ENCODE data around the gene SERTM2. TPM values are rescaled to one million over a fixed set of nuclear protein-coding genes. Genes with fewer than 3 reads are reported as not detected.
A peak's percentile ranks its signal among the peaks of the same experiment; 100 is the strongest.

SERTM2 gene
- total and polyA plus RNA-seq, 2 donors (not counting 1 experiment from before 2014, with no cell fraction given), result under 0.01 TPM; not detected in 1

GRCh38 chrX:111567542-111568255, 56.3 kb downstream of the SERTM2 start:
- TF ChIP-seq, protein P1, sequence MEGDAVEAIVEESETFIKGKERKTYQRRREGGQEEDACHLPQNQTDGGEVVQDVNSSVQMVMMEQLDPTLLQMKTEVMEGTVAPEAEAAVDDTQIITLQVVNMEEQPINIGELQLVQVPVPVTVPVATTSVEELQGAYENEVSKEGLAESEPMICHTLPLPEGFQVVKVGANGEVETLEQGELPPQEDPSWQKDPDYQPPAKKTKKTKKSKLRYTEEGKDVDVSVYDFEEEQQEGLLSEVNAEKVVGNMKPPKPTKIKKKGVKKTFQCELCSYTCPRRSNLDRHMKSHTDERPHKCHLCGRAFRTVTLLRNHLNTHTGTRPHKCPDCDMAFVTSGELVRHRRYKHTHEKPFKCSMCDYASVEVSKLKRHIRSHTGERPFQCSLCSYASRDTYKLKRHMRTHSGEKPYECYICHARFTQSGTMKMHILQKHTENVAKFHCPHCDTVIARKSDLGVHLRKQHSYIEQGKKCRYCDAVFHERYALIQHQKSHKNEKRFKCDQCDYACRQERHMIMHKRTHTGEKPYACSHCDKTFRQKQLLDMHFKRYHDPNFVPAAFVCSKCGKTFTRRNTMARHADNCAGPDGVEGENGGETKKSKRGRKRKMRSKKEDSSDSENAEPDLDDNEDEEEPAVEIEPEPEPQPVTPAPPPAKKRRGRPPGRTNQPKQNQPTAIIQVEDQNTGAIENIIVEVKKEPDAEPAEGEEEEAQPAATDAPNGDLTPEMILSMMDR (conservative IDR thresholded peaks at IDR 0.05 in 1 of 2, IDR thresholded peaks at IDR 0.05 in 1 of 2; ENCODE audit: low read depth in 1 of 2, low read length in 2 of 2), result no peak
- no peak for TF ChIP-seq EZH2 (IDR thresholded peaks at IDR 0.05; ENCODE audit: low read length, missing control alignments)
- Histone ChIP-seq H3K4me3 (replicated peaks in 1 of 4; ENCODE audit: control extremely low read depth in 1 of 4, insufficient read depth in 1 of 4, low read depth in 3 of 4, low read length in 4 of 4) (no peak overlapping the region), H3K36me3 (ENCODE audit: control insufficient read depth, insufficient read depth, low read length) (no peaks in the 10 kb centered on the region), H3K27me3 (ENCODE audit: control insufficient read depth, insufficient read depth, low read length) (no peaks in the 10 kb centered on the region), H3K4me2 (ENCODE audit: extremely low read depth, insufficient read depth, low read length) (no peak overlapping the region), H3K27ac (ENCODE audit: insufficient read depth, low read length) (no peak overlapping the region), H3K9me3 (ENCODE audit: control insufficient read depth, insufficient read depth, low read depth, low read length) (no peaks in the 10 kb centered on the region), H4K20me1 (ENCODE audit: control insufficient read depth, extremely low read depth, insufficient read depth, low read length) (no peaks in the 10 kb centered on the region), H3K79me2 (ENCODE audit: control insufficient read depth, insufficient read depth, low read length) (no peaks in the 10 kb centered on the region), H3K9ac (ENCODE audit: insufficient read depth, low read length) (no peak overlapping the region), H2AFZ (ENCODE audit: low read length) (no peak overlapping the region), H3K4me1 (ENCODE audit: control insufficient read depth, extremely low read depth, insufficient read depth, low read length) (no peaks in the 10 kb centered on the region)
- DNase-seq (ENCODE audit: low read depth in 2 of 2), result no peak

- TF ChIP-seq, protein P1 (conservative IDR thresholded peaks at IDR 0.05 in 1 of 2, IDR thresholded peaks at IDR 0.05 in 1 of 2; ENCODE audit: low read depth in 1 of 2, low read length in 2 of 2), result no peak
- TF ChIP-seq EZH2 (IDR thresholded peaks at IDR 0.05; ENCODE audit: low read length, missing control alignments), result no peak
These were observed 56.9 kb downstream of the SERTM2 start for GRCh38 chrX:111568354-111568753.

GRCh38 chrX:111568817-111569216, 57.4 kb downstream of the SERTM2 start:
- DNase-seq (ENCODE audit: low read depth in 2 of 2), result no peak
- Histone ChIP-seq H3K27me3 (ENCODE audit: control insufficient read depth, insufficient read depth, low read length) (no peaks in the 10 kb centered on the region), H3K9me3 (ENCODE audit: control insufficient read depth, insufficient read depth, low read depth, low read length) (no peaks in the 10 kb centered on the region), H3K27ac (ENCODE audit: insufficient read depth, low read length) (no peak overlapping the region), H3K79me2 (ENCODE audit: control insufficient read depth, insufficient read depth, low read length) (no peaks in the 10 kb centered on the region), H3K9ac (ENCODE audit: insufficient read depth, low read length) (no peak overlapping the region), H3K4me2 (ENCODE audit: extremely low read depth, insufficient read depth, low read length) (no peak overlapping the region), H3K36me3 (ENCODE audit: control insufficient read depth, insufficient read depth, low read length) (no peaks in the 10 kb centered on the region), H3K4me3 (replicated peaks in 1 of 4; ENCODE audit: control extremely low read depth in 1 of 4, insufficient read depth in 1 of 4, low read depth in 3 of 4, low read length in 4 of 4) (no peak overlapping the region), H4K20me1 (ENCODE audit: control insufficient read depth, extremely low read depth, insufficient read depth, low read length) (no peaks in the 10 kb centered on the region), H3K4me1 (ENCODE audit: control insufficient read depth, extremely low read depth, insufficient read depth, low read length) (no peaks in the 10 kb centered on the region), H2AFZ (ENCODE audit: low read length) (no peak overlapping the region)
- no peak for TF ChIP-seq EZH2 (IDR thresholded peaks at IDR 0.05; ENCODE audit: low read length, missing control alignments)
- TF ChIP-seq, protein P1 (conservative IDR thresholded peaks at IDR 0.05 in 1 of 2, IDR thresholded peaks at IDR 0.05 in 1 of 2; ENCODE audit: low read depth in 1 of 2, low read length in 2 of 2), result no peak

More at GRCh38 chrX:111568354-111568753, 56.9 kb downstream of the SERTM2 start:
- peak in 1 of 2 donors; percentile 4 for DNase-seq (ENCODE audit: low read depth in 2 of 2)
- Histone ChIP-seq H3K27me3 (ENCODE audit: control insufficient read depth, insufficient read depth, low read length) (no peaks in the 10 kb centered on the region), H3K4me2 (ENCODE audit: extremely low read depth, insufficient read depth, low read length) (no peak overlapping the region), H3K9me3 (ENCODE audit: control insufficient read depth, insufficient read depth, low read depth, low read length) (no peaks in the 10 kb centered on the region), H3K79me2 (ENCODE audit: control insufficient read depth, insufficient read depth, low read length) (no peaks in the 10 kb centered on the region), H3K27ac (ENCODE audit: insufficient read depth, low read length) (no peak overlapping the region), H3K4me3 (replicated peaks in 1 of 4; ENCODE audit: control extremely low read depth in 1 of 4, insufficient read depth in 1 of 4, low read depth in 3 of 4, low read length in 4 of 4) (no peak overlapping the region), H4K20me1 (ENCODE audit: control insufficient read depth, extremely low read depth, insufficient read depth, low read length) (no peaks in the 10 kb centered on the region), H3K36me3 (ENCODE audit: control insufficient read depth, insufficient read depth, low read length) (no peaks in the 10 kb centered on the region), H2AFZ (ENCODE audit: low read length) (no peak overlapping the region), H3K4me1 (ENCODE audit: control insufficient read depth, extremely low read depth, insufficient read depth, low read length) (no peaks in the 10 kb centered on the region), H3K9ac (ENCODE audit: insufficient read depth, low read length) (no peak overlapping the region)

Other genes with a start within 250 kb of the SERTM2 start
- under 0.01 TPM in 1 of 2 replicates, not detected in the other for gene CAPN6, start 241.2 kb upstream of the SERTM2 start, total RNA-seq
- gene CAPN6, start 241.2 kb upstream of the SERTM2 start, polyA plus RNA-seq, result 0.03 TPM in 1 of 2 replicates, not detected in the other
- gene DCX, start 99.5 kb upstream of the SERTM2 start, total RNA-seq, result not detected in 2 replicates
- gene DCX, start 99.5 kb upstream of the SERTM2 start, polyA plus RNA-seq, result not detected in 2 replicates
- 38.0 and 56.1 TPM in 2 replicates for gene ALG13, start 169.5 kb downstream of the SERTM2 start, total RNA-seq
- 55.2 and 67.3 TPM in 2 replicates for gene ALG13, start 169.5 kb downstream of the SERTM2 start, polyA plus RNA-seq